Panc1 (cell line): Measurements from ENCODE around the gene DPYSL5. TPM values are rescaled to one million over a fixed set of nuclear protein-coding genes. Genes with fewer than 3 reads are reported as not detected.

Experiments
- ATAC-seq: fragments of 200-7000 bp; cut with Tn5 transposase; 2 replicates; pipeline ENCODE4 v1.9.1; 2020; ENCODE audit warnings: mild to moderate bottlenecking, moderate library complexity
- BruUV-seq: library from RNA; stranded (reverse); fragments of 400-500 nt; replicated peaks from 2 replicates; lab custom pipeline; 2021; lab: Mats Ljungman, UMichigan
- CTCF ChIA-PET: fragments of 300-600 bp; sonication (Branson Sonifier 250); formaldehyde crosslinking; loops from one replicate; lab custom pipeline; 2022; ENCODE audit warnings: antibody characterized with exemption; lab: Charles Lee
- POLR2A ChIA-PET: fragments of 300-600 bp; sonication (Branson Sonifier 250); formaldehyde crosslinking; loops from one replicate; lab custom pipeline; 2022; ENCODE audit warnings: antibody characterized with exemption; lab: Charles Lee
- DNase-seq: peaks from one replicate; pipeline ENCODE4 v3.0.0-alpha.2; 2010; ENCODE audit warnings: low read depth, low spot score
- H3K27ac ChIP-seq: 2 replicates; pipeline ENCODE4 v1.5.1; 2011; ENCODE audit warnings: mild to moderate bottlenecking, low read length, inconsistent platforms
- H3K27me3 ChIP-seq: fragments of 200-500 bp; sonication (Bioruptor generic); 2 replicates; pipeline ENCODE4 v1.6.0; 2014; ENCODE audit warnings: low read length, inconsistent platforms; ENCODE audit not compliant: control insufficient read depth, insufficient read depth
- H3K36me3 ChIP-seq: fragments of 200-500 bp; sonication (Bioruptor generic); 2 replicates; pipeline ENCODE4 v1.5.1; 2014; ENCODE audit warnings: inconsistent platforms, mild to moderate bottlenecking, low read length, moderate library complexity; ENCODE audit not compliant: control insufficient read depth, insufficient read depth
- H3K4me1 ChIP-seq: 2 replicates; pipeline ENCODE4 v1.5.1; 2011; ENCODE audit warnings: inconsistent platforms, mild to moderate bottlenecking, low read length, moderate library complexity; ENCODE audit not compliant: control insufficient read depth, insufficient read depth
- H3K4me3 ChIP-seq, 2 experiments: 2 replicates each; pipeline ENCODE4 v1.5.1; 2011 to 2012; ENCODE audit warnings: low read depth in 2 of 2, low read length in 2 of 2, mild to moderate bottlenecking in 2 of 2, inconsistent platforms in 1 of 2, moderate library complexity in 1 of 2
- H3K9me3 ChIP-seq: fragments of 200-500 bp; sonication (Bioruptor generic); 2 replicates; pipeline ENCODE4 v1.5.1; 2014; ENCODE audit warnings: low read depth, mild to moderate bottlenecking, inconsistent platforms, low read length, moderate library complexity; ENCODE audit not compliant: control insufficient read depth, insufficient read depth
- POLR2AphosphoS5 ChIP-seq: IDR thresholded peaks from 2 replicates; pipeline ENCODE4 v1.6.1; 2012; ENCODE audit warnings: mild to moderate bottlenecking, low read depth, low read length, moderate library complexity
- SIN3A ChIP-seq: IDR thresholded peaks from 2 replicates; pipeline ENCODE4 v1.6.1; 2012; ENCODE audit warnings: low read depth, mild to moderate bottlenecking, low read length, moderate library complexity, borderline replicate concordance; ENCODE audit not compliant: insufficient read depth
- TCF7L2 ChIP-seq: IDR thresholded peaks from 2 replicates; pipeline ENCODE4 v1.6.1; 2011; ENCODE audit warnings: mild to moderate bottlenecking, low read depth, low read length, inconsistent platforms
- in situ Hi-C: cut with HindIII; loops from 2 replicates; pipeline ENCODE4 v1.10.0; 2016; ENCODE audit warnings: low sequenced_read_pairs, low pct_unique_long_range_greater_than_20kb
- intact Hi-C: fragments of 100-400 bp; cut with micrococcal nuclease; formaldehyde crosslinking; loops from one replicate; pipeline ENCODE4 v1.10.0; 2022; ENCODE audit not compliant: unreplicated experiment
- total RNA-seq: library from RNA; stranded (reverse); gene quantifications from one replicate; pipeline ENCODE4 v1.2.1, GENCODE V29; 2021; ENCODE audit not compliant: unreplicated experiment
- TF ChIP-seq, protein P1 (sequence below), 2 experiments: IDR thresholded peaks; 2 replicates each; pipeline ENCODE4 v1.6.1; 2011 to 2012; ENCODE audit warnings: low read depth in 2 of 2, control low read depth in 1 of 2, low read length in 1 of 2, mild to moderate bottlenecking in 1 of 2, moderate library complexity in 1 of 2; ENCODE audit not compliant: insufficient read depth in 1 of 2
- TF ChIP-seq, protein P2 (sequence below): fragments of 450-650 bp; IDR thresholded peaks from 2 replicates; pipeline ENCODE4 v1.5.1; 2017; ENCODE audit warnings: mild to moderate bottlenecking

DPYSL5 gene
- total RNA-seq, 1 experiment from 2014 or later, result 0.31 TPM

DNA sequence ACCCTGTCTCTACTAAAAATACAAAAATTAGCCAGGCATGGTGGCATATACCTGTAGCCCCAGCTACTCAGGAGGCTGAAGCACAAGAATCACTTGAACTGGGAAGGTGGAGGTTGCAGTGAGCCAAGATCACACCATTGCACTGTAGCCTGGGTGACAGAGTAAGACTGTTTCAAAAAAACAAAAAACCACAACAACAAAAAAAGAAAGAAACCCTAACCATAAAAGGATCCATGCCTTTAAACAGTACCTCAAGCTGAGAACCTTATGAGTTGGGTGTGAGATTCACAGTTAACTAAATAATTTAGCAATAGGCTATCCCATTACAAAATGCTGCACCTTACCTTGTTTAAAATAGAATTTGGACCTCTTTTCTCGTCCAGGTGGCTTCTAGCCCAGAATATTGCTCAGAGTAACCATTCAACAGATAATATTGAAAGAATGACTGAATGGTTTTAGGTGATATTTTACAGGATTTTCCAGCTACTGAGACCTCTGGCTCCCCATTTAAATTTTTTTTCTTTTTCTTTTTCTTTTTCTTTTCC, 6.4 kb downstream of the DPYSL5 start:
- in situ Hi-C loops, result no loop called here
- no peak overlapping the region for H3K27ac ChIP-seq
- ChIA-PET CTCF (no interaction called here), POLR2A (interaction anchor here (0.8 kb wide), 1 partner anchor 8 kb away, joined by 3 read pairs; no protein-coding TSS in a partner anchor)
- ATAC-seq (no peak), DNase-seq (no peak)
- intact Hi-C loops, result no loop called here
- no peaks in the 10 kb centered on the region; the same call in 1 of the 2 replicates for H3K4me1 ChIP-seq
- no peak for TF ChIP-seq POLR2AphosphoS5
- no peak for TF ChIP-seq TCF7L2
- TF ChIP-seq, protein P1, sequence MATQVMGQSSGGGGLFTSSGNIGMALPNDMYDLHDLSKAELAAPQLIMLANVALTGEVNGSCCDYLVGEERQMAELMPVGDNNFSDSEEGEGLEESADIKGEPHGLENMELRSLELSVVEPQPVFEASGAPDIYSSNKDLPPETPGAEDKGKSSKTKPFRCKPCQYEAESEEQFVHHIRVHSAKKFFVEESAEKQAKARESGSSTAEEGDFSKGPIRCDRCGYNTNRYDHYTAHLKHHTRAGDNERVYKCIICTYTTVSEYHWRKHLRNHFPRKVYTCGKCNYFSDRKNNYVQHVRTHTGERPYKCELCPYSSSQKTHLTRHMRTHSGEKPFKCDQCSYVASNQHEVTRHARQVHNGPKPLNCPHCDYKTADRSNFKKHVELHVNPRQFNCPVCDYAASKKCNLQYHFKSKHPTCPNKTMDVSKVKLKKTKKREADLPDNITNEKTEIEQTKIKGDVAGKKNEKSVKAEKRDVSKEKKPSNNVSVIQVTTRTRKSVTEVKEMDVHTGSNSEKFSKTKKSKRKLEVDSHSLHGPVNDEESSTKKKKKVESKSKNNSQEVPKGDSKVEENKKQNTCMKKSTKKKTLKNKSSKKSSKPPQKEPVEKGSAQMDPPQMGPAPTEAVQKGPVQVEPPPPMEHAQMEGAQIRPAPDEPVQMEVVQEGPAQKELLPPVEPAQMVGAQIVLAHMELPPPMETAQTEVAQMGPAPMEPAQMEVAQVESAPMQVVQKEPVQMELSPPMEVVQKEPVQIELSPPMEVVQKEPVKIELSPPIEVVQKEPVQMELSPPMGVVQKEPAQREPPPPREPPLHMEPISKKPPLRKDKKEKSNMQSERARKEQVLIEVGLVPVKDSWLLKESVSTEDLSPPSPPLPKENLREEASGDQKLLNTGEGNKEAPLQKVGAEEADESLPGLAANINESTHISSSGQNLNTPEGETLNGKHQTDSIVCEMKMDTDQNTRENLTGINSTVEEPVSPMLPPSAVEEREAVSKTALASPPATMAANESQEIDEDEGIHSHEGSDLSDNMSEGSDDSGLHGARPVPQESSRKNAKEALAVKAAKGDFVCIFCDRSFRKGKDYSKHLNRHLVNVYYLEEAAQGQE (IDR thresholded peaks at IDR 0.05; ENCODE audit: insufficient read depth in 1 of 2, low read depth in 2 of 2, low read length in 1 of 2), result no peak
- TF ChIP-seq, protein P2, sequence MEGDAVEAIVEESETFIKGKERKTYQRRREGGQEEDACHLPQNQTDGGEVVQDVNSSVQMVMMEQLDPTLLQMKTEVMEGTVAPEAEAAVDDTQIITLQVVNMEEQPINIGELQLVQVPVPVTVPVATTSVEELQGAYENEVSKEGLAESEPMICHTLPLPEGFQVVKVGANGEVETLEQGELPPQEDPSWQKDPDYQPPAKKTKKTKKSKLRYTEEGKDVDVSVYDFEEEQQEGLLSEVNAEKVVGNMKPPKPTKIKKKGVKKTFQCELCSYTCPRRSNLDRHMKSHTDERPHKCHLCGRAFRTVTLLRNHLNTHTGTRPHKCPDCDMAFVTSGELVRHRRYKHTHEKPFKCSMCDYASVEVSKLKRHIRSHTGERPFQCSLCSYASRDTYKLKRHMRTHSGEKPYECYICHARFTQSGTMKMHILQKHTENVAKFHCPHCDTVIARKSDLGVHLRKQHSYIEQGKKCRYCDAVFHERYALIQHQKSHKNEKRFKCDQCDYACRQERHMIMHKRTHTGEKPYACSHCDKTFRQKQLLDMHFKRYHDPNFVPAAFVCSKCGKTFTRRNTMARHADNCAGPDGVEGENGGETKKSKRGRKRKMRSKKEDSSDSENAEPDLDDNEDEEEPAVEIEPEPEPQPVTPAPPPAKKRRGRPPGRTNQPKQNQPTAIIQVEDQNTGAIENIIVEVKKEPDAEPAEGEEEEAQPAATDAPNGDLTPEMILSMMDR, result no peak
- no peak for TF ChIP-seq SIN3A
- H3K9me3 ChIP-seq, result no peaks in the 10 kb centered on the region
- no TSS peak for BruUV-seq
- no peak overlapping the region for H3K4me3 ChIP-seq
- peaks cover 33% of the 10 kb centered on the region for H3K27me3 ChIP-seq
- no peaks in the 10 kb centered on the region for H3K36me3 ChIP-seq

DNA sequence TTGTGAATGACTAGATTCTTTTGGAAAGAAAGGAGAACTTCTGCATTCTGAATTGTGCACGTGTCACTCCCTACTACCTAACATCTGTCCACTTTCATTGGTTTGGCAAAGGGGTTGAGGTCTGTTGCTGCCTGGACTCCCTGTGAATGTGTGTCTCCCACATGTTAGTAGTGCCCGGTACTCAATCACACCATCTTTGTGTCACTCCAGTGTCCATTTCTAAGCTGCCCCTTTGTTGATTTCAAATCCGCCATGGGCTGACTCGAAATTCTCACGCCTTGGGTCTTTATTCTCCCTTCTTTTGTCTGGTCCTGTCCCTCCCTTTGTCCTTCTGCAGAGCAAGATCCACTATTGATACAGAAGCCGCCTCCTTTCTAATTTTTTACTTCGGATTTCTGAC, 7.5 kb downstream of the DPYSL5 start:
- POLR2A ChIA-PET, result no interaction called here

More for the DNA sequence above, 7.5 kb downstream of the DPYSL5 start:
- CTCF ChIA-PET, result interaction anchor here (0.8 kb wide), 1 partner anchor 67 kb away, joined by 3 read pairs; no protein-coding TSS in a partner anchor
- H3K4me3 ChIP-seq, result no peak overlapping the region
- in situ Hi-C loops (no loop called here), intact Hi-C loops (no loop called here)
- DNase-seq (no peak), ATAC-seq (no peak)
- BruUV-seq, result no TSS peak
- no peak overlapping the region for H3K27ac ChIP-seq
- no peaks in the 10 kb centered on the region for H3K36me3 ChIP-seq
- no peaks in the 10 kb centered on the region for H3K9me3 ChIP-seq
- H3K27me3 ChIP-seq, result peaks cover 35% of the 10 kb centered on the region
- no peak for TF ChIP-seq SIN3A
- TF ChIP-seq, protein P1 (IDR thresholded peaks at IDR 0.05; ENCODE audit: insufficient read depth in 1 of 2, low read depth in 2 of 2, low read length in 1 of 2), result no peak
- TF ChIP-seq, protein P2, result no peak
- TF ChIP-seq POLR2AphosphoS5, result no peak
- no peak for TF ChIP-seq TCF7L2
- no peaks in the 10 kb centered on the region for H3K4me1 ChIP-seq
